ENCODE data around the gene MYO15B. TPM values are rescaled to one million over a fixed set of nuclear protein-coding genes. Genes with fewer than 3 reads are reported as not detected.

The MYO15B gene
- total and polyA plus RNA-seq, 4 experiments from 2014 or later = 0.89 to 83.7 (median 75.1) TPM; not detected in 1

GRCh38 chr17:75662511-75662910 is 74.9 kb downstream of the MYO15B start:
- Histone ChIP-seq H3K4me1 (ENCODE audit: insufficient read depth, low read length) (peaks cover 11% of the 10 kb centered on the region), H3K27me3 (ENCODE audit: insufficient read depth, low read length) (no peaks in the 10 kb centered on the region), H3K36me3 (ENCODE audit: insufficient read depth, low read length) (peaks cover 26% of the 10 kb centered on the region), H3K9me3 (ENCODE audit: control insufficient read depth in 1 of 2, low read length in 2 of 2) (no peaks in the 10 kb centered on the region), H3K27ac (ENCODE audit: low read depth, low read length) (no peak overlapping the region), H3K4me3 (ENCODE audit: low read length in 2 of 2) (no peak overlapping the region)
- no peak for DNase-seq
- Mint-ChIP-seq H3K27ac (peak overlapping the region in 1 of 7 donors; percentile 43), H3K27me3 (no peaks in the 10 kb centered on the region), H3K36me3 (peaks cover 15 to 30% of the 10 kb centered on the region in 2 donors), H3K9me3 (no peaks in the 10 kb centered on the region), H3K4me3 (no peak overlapping the region), H3K4me1 (peaks cover 0 to 10% (median 2%) of the 10 kb centered on the region in 4 donors)
- ChIA-PET POLR2A (ENCODE audit: partially characterized antibody) (no interaction called here), CTCF (ENCODE audit: partially characterized antibody) (interaction anchor here (1.3 to 3.2 kb wide), 3 partner anchors 9 to 30 kb away, joined by 3 to 15 read pairs (median 3); no protein-coding TSS in a partner anchor)
- intact Hi-C loops (cut with micrococcal nuclease) = no loop called here

- no peak overlapping the region for H3K4me3 Mint-ChIP-seq
- H3K36me3 Mint-ChIP-seq = peaks cover 22 to 33% of the 10 kb centered on the region in 2 donors
- H3K27me3 ChIP-seq (ENCODE audit: insufficient read depth, low read length) = no peaks in the 10 kb centered on the region
- no peak for DNase-seq
- H3K36me3 ChIP-seq (ENCODE audit: insufficient read depth, low read length) = peaks cover 26% of the 10 kb centered on the region
- H3K9me3 ChIP-seq (ENCODE audit: control insufficient read depth in 1 of 2, low read length in 2 of 2) = no peaks in the 10 kb centered on the region
- no peaks in the 10 kb centered on the region for H3K27me3 Mint-ChIP-seq
- H3K4me1 ChIP-seq (ENCODE audit: insufficient read depth, low read length) = peaks cover 25% of the 10 kb centered on the region
- ChIA-PET POLR2A (ENCODE audit: partially characterized antibody) (interaction anchor here (1.3 kb wide), 1 partner anchor 8 kb away, joined by 3 read pairs; no protein-coding TSS in a partner anchor), CTCF (ENCODE audit: partially characterized antibody) (interaction anchor here (1.0 kb wide), 1 partner anchor 89 kb away, joined by 3 read pairs; no protein-coding TSS in a partner anchor)
- H3K4me3 ChIP-seq (ENCODE audit: low read length in 2 of 2) = no peak overlapping the region
- H3K27ac Mint-ChIP-seq = peak overlapping the region in 2 of 7 donors; percentile 25 to 41
- intact Hi-C loops (cut with micrococcal nuclease) = no loop called here
- peaks cover 0 to 10% (median 7%) of the 10 kb centered on the region in 4 donors for H3K4me1 Mint-ChIP-seq
- H3K27ac ChIP-seq (ENCODE audit: low read depth, low read length) = no peak overlapping the region
- no peaks in the 10 kb centered on the region for H3K9me3 Mint-ChIP-seq
These were observed 76.5 kb downstream of the MYO15B start for GRCh38 chr17:75664099-75664549.

- Mint-ChIP-seq H3K27ac (peak overlapping the region in 5 of 7 donors; percentile 10 to 65 (median 38)), H3K27me3 (no peaks in the 10 kb centered on the region), H3K36me3 (peaks cover 33 to 38% of the 10 kb centered on the region in 2 donors), H3K4me3 (peak overlapping the region; percentile 21 to 74 (median 54)), H3K4me1 (peaks cover 10 to 17% (median 15%) of the 10 kb centered on the region in 4 donors), H3K9me3 (no peaks in the 10 kb centered on the region)
- H3K9me3 ChIP-seq (ENCODE audit: control insufficient read depth in 1 of 2, low read length in 2 of 2) = no peaks in the 10 kb centered on the region
- DNase-seq = no peak
- POLR2A ChIA-PET (ENCODE audit: partially characterized antibody) = interaction anchor here (0.7 to 2.4 kb wide), 19 partner anchors 9 to 437 kb away, joined by 3 to 12 read pairs (median 4); partner anchors contain the start of genes EXOC7, GALK1, GGA3 and MIF4GD
- no peak overlapping the region for H3K4me3 ChIP-seq (ENCODE audit: low read length in 2 of 2)
- peaks cover 28% of the 10 kb centered on the region for H3K36me3 ChIP-seq (ENCODE audit: insufficient read depth, low read length)
- CTCF ChIA-PET (ENCODE audit: partially characterized antibody) = interaction anchor here (1.1 to 4.0 kb wide), 6 partner anchors 8 to 87 kb away, joined by 3 to 27 read pairs (median 12); partner anchors contain the start of gene SMIM5
- intact Hi-C loops (cut with micrococcal nuclease) = loop anchor here (2.0 kb wide), 1 partner anchor 619 kb away; the partner anchor contains the start of genes ATP5PD and KCTD2
- peaks cover 25% of the 10 kb centered on the region for H3K4me1 ChIP-seq (ENCODE audit: insufficient read depth, low read length)
- no peaks in the 10 kb centered on the region for H3K27me3 ChIP-seq (ENCODE audit: insufficient read depth, low read length)
- H3K27ac ChIP-seq (ENCODE audit: low read depth, low read length) = peak overlapping the region; percentile 95
These were observed 78.4 kb downstream of the MYO15B start for GRCh38 chr17:75665981-75666380.

- Mint-ChIP-seq H3K36me3 (peaks cover 33 to 46% of the 10 kb centered on the region in 2 donors), H3K27me3 (no peaks in the 10 kb centered on the region), H3K9me3 (no peaks in the 10 kb centered on the region), H3K27ac (peak within 1 kb of the TSS in 5 of 7 donors; percentile 29 to 72 (median 52)), H3K4me1 (peaks cover 14 to 23% (median 18%) of the 10 kb centered on the region in 4 donors), H3K4me3 (peak within 1 kb of the TSS; percentile 21 to 74 (median 54))
- Histone ChIP-seq H3K9me3 (ENCODE audit: control insufficient read depth in 1 of 2, low read length in 2 of 2) (no peaks in the 10 kb centered on the region), H3K4me1 (ENCODE audit: insufficient read depth, low read length) (peaks cover 25% of the 10 kb centered on the region), H3K27ac (ENCODE audit: low read depth, low read length) (peak within 1 kb of the TSS; percentile 95), H3K36me3 (ENCODE audit: insufficient read depth, low read length) (peaks cover 30% of the 10 kb centered on the region), H3K27me3 (ENCODE audit: insufficient read depth, low read length) (no peaks in the 10 kb centered on the region), H3K4me3 (ENCODE audit: low read length in 2 of 2) (peak within 1 kb of the TSS; percentile 72 to 85)
- DNase-seq = peak; percentile 94 to 98 (median 96)
- POLR2A ChIA-PET (ENCODE audit: partially characterized antibody) = interaction anchor here (0.6 to 2.4 kb wide), 30 partner anchors 10 to 930 kb away, joined by 3 to 12 read pairs (median 4); partner anchors contain the start of genes FDXR, GALK1, GGA3 and ITGB4
- intact Hi-C loops (cut with micrococcal nuclease) = loop anchor here (2.0 kb wide), 1 partner anchor 620 kb away; the partner anchor contains the start of genes ATP5PD and KCTD2
- CTCF ChIA-PET (ENCODE audit: partially characterized antibody) = interaction anchor here (1.1 to 4.0 kb wide), 7 partner anchors 8 to 210 kb away, joined by 3 to 27 read pairs (median 10); partner anchors contain the start of gene SMIM5
These were observed 79.6 kb downstream of the MYO15B start, which contains the start of the genes RECQL5 and SAP30BP for GRCh38 chr17:75666959-75667790. TSS of gene RECQL5 (minus strand) at chr17:75667154. CDS start at chr17:75666557, 597 bp downstream. TSS of gene SAP30BP (plus strand) at chr17:75667338. CDS start at chr17:75667373, 35 bp downstream.

- Mint-ChIP-seq H3K4me3 (no peak overlapping the region), H3K27ac (peak overlapping the region in 1 of 7 donors; percentile 72), H3K36me3 (peaks cover 31 to 45% of the 10 kb centered on the region in 2 donors), H3K9me3 (no peaks in the 10 kb centered on the region), H3K27me3 (no peaks in the 10 kb centered on the region), H3K4me1 (peaks cover 14 to 20% (median 17%) of the 10 kb centered on the region in 4 donors)
- Histone ChIP-seq H3K27me3 (ENCODE audit: insufficient read depth, low read length) (no peaks in the 10 kb centered on the region), H3K36me3 (ENCODE audit: insufficient read depth, low read length) (peaks cover 29% of the 10 kb centered on the region), H3K4me1 (ENCODE audit: insufficient read depth, low read length) (peaks cover 25% of the 10 kb centered on the region), H3K4me3 (ENCODE audit: low read length in 2 of 2) (peak overlapping the region; percentile 72 to 85), H3K27ac (ENCODE audit: low read depth, low read length) (peak overlapping the region; percentile 95), H3K9me3 (ENCODE audit: control insufficient read depth in 1 of 2, low read length in 2 of 2) (no peaks in the 10 kb centered on the region)
- intact Hi-C loops (cut with micrococcal nuclease) = loop anchor here (2.0 kb wide), 1 partner anchor 621 kb away; the partner anchor contains the start of genes ATP5PD and KCTD2
- no peak for DNase-seq
- POLR2A ChIA-PET (ENCODE audit: partially characterized antibody) = interaction anchor here (0.6 to 2.4 kb wide), 10 partner anchors 9 to 931 kb away, joined by 3 to 12 read pairs (median 4); partner anchors contain the start of genes MIF4GD, RAB37 and WBP2
- CTCF ChIA-PET (ENCODE audit: partially characterized antibody) = interaction anchor here (1.1 to 4.0 kb wide), 6 partner anchors 10 to 209 kb away, joined by 3 to 27 read pairs (median 8); partner anchors contain the start of gene SMIM5
These were observed 80.2 kb downstream of the MYO15B start for GRCh38 chr17:75667825-75668224.

- H3K4me1 Mint-ChIP-seq = peaks cover 14 to 20% (median 17%) of the 10 kb centered on the region in 4 donors
- peaks cover 31 to 50% of the 10 kb centered on the region in 2 donors for H3K36me3 Mint-ChIP-seq
- no peaks in the 10 kb centered on the region for H3K27me3 Mint-ChIP-seq
- intact Hi-C loops (cut with micrococcal nuclease) = no loop called here
- Histone ChIP-seq H3K4me1 (ENCODE audit: insufficient read depth, low read length) (peaks cover 25% of the 10 kb centered on the region), H3K27me3 (ENCODE audit: insufficient read depth, low read length) (no peaks in the 10 kb centered on the region), H3K9me3 (ENCODE audit: control insufficient read depth in 1 of 2, low read length in 2 of 2) (no peaks in the 10 kb centered on the region), H3K4me3 (ENCODE audit: low read length in 2 of 2) (no peak overlapping the region), H3K27ac (ENCODE audit: low read depth, low read length) (peak overlapping the region; percentile 95), H3K36me3 (ENCODE audit: insufficient read depth, low read length) (peaks cover 34% of the 10 kb centered on the region)
- CTCF ChIA-PET (ENCODE audit: partially characterized antibody) = interaction anchor here (1.1 to 4.0 kb wide), 4 partner anchors 35 to 209 kb away, joined by 3 to 20 read pairs (median 4); partner anchors contain the start of gene SMIM5
- POLR2A ChIA-PET (ENCODE audit: partially characterized antibody) = interaction anchor here (0.7 to 1.2 kb wide), 2 partner anchors 49 to 85 kb away, joined by 3 to 5 read pairs; no protein-coding TSS in a partner anchor
- DNase-seq = no peak
- H3K9me3 Mint-ChIP-seq = no peaks in the 10 kb centered on the region
- no peak overlapping the region for H3K4me3 Mint-ChIP-seq
- peak overlapping the region in 3 of 7 donors; percentile 35 to 72 (median 53) for H3K27ac Mint-ChIP-seq
These were observed 80.9 kb downstream of the MYO15B start for GRCh38 chr17:75668489-75668888.
